NCI-H1048 (cell line): ENCODE measurements around the gene ROBO1.

Source experiments
- DNase-seq: peaks from one replicate; lab custom pipeline; 2025; lab: John Stamatoyannopoulos, UW

ROBO1 gene

DNA sequence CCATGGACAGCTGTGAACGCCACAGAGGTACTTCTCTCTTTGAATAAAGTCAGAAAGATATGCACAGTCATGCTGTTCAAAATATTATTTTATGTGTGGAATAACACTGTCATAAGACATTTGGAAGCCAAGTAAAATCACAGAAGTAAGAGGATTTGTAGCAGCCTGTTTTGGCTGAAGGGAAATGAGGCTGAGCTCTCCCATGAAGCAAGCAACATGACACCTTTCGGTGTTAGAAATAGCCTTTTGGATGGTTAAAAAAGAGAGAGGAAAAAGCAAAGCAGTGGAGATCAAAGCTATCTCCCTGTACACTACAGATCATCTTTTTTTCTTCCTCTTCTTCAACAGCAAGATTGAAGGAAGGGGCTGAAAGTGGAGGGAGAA lies 755.3 kb downstream of the ROBO1 start:
- no peak for DNase-seq

DNA sequence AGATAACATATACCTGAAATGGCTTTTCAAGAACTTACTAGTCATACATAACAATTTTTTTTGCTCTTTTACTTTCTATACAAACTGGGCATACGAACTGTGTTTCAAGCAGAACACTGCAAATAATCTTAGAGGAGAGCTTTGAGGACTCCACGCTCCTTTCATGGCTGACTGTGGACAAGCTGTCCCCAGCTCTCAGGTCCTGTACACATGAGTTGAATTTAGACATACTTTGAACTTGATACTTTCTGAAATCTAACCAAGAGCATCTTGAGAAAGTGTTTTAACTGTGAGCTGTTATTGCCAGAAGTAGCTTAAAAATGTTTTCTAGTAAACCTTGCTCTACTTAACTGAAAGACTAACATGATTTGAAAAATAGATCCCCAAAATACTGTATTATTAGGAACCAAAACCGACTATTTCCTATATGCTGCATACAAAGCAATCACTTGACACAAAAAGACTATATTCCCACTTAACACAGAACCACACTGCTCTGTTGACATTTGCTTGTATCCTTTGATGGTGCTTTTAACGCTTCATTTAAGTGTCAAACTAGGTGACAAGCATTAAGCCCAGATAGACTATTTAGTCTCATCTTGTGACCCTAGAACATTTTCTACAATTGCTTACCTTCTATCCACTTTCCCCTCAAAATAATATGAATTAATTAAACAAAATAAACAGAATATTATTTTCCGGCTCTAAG lies 755.8 kb downstream of the ROBO1 start:
- DNase-seq, result no peak

DNA sequence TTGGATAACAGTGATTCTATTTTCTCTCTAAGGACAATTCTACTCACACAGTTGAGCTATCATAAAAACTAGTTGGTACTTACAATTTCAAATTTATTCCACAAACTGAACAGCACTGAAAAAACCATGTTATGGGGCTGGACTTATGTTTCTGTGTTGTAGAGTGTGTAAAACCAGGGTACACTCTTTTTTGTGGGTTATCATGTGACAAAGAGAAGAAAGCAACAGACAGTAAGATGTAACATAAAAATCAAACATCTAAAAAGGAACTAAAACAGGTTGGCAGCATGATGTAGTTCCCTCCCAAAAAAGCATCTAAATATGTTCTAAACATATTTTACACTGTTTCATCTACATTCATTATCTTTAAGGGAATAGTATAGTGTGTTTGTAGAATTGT lies 757.9 kb downstream of the ROBO1 start:
- DNase-seq, result no peak

DNA sequence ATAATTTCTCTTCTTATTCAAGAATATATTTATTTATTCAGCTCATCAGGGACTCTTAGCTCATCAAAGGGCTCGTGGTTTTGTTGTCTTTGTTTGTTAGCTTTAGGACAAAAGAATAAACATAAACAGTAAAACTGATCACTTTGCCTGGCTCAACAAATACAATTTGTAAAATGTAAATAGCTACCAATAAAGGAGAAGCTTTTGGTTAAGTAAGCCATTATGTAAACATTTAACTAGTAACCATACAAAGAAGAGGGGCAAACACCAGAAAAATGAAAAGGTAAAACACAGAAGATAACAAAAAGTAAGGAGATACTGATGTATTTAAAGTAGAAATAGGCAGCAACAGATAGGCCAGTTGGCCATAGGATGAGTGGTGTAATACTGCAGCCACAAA lies 761.7 kb downstream of the ROBO1 start:
- DNase-seq, result no peak

DNA sequence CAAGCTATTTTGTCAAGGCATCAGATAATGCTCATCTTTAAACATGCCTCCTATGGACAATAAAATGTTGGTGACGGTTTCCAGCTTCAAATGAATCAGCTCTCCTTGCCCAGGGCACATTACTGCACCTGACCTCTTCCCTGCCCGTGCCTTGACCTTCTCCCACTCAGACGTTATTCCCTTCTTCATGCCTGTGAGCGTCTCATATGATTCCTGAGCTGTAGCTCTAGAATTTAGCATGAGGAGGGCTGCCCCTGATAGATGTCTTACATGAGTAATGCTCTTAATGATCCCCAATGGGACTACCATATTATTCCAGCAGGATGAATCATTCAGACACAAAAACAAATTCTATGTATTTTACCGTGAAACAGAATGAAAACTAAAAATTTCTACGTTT lies 762.7 kb downstream of the ROBO1 start:
- DNase-seq, result no peak

DNA sequence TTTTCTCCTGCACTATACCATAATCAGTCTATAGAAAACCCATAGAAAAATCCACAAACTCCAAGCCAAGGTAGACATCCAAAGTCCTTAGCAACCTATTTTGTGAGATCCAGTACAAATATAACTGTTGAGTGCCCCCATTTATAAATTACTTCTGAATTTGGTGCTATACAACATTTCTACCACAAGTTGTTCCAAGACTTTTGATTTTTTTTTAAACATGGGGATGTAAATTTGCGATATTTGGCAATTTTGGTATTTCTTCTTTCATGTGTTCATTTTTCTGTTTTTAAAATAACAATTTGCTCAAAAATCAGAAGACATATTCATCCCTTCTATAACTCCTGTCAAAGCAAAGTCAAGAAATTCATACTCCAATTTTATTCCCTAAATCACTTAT lies 763.8 kb downstream of the ROBO1 start:
- no peak for DNase-seq

- DNase-seq, result no peak
Observed at GRCh38 chr3:79002465-79003372, 765.1 kb downstream of the ROBO1 start.

DNA sequence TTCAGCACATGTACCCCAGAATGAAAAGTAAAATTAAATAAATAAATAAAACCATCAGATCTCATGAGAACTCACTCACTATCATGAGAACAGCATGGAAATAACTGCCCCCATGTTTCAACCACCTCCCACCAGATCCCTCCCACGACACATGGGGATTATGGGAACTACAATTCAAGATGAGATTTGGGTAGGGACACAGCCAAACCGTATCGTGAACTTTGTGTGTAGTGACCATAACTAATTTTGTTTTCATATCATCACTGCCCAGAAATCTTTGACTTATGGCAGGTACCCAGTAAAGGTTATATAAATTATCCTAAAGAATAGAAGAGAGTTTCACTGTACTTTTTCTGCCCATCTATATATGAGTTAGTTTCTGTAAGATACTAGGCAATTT lies 766.5 kb downstream of the ROBO1 start:
- no peak for DNase-seq

DNA sequence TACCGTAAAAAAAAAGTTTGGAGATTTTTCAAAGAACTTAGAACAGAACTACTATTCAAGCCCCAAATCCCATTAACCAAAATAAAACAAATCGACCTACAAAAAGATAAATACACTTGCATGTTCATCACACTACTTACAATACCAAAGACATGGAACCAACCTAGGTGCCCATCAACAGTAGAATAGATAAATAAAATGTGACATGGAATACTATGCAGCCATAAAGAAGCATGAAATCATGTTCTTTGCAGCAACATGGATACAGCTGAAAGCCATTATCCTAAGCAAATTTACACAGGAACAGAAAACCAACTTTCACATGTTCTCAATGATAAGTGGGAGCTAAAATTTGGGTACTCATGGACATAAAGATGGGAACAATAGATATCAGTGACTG lies 768.7 kb downstream of the ROBO1 start:
- DNase-seq, result no peak

GRCh38 chr3:78995087-78995486 lies 772.7 kb downstream of the ROBO1 start:
- no peak for DNase-seq

GRCh38 chr3:78994174-78995027 lies 773.4 kb downstream of the ROBO1 start:
- DNase-seq, result no peak

- DNase-seq, result no peak
Observed at GRCh38 chr3:78993375-78993774, 774.4 kb downstream of the ROBO1 start.

DNA sequence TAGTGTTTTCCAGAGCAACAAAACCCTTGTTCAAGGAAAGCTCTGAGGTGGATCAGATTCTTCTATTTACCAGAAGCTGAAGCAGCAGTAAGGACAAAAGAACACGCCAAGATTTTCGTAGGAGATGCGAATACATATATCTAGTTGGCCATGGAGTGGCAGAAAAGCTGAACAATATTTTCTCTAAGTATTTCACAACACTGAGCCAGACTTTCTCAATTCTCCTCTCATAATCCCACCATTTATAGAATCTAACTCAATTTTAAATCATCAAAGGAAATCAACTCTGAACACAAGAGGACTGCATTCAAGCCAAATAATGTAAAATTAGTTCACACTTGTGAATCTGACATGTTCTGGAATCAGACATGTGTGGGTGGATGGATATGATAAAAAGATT lies 775.0 kb downstream of the ROBO1 start:
- DNase-seq, result no peak

DNA sequence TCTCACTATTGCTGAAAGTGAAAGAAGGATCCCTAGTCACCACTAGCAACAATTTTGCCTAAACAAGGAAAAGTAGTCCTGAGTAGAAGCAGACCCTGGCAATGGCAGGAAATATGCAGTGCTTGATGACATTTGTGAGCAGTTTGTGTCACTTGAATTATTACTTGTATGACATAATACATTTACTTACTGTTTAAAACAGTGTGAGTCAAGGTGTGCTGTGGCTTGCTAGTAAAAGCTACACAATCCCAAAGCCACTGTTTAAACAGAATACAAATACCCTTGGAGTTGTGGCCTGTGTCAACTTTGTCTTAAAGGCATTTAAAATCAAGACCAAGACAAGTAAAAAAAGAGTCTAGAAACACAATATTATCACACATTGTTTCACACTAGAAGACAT lies 775.4 kb downstream of the ROBO1 start:
- DNase-seq, result no peak

GRCh38 chr3:78991656-78992055 lies 776.1 kb downstream of the ROBO1 start:
- DNase-seq, result no peak

DNA sequence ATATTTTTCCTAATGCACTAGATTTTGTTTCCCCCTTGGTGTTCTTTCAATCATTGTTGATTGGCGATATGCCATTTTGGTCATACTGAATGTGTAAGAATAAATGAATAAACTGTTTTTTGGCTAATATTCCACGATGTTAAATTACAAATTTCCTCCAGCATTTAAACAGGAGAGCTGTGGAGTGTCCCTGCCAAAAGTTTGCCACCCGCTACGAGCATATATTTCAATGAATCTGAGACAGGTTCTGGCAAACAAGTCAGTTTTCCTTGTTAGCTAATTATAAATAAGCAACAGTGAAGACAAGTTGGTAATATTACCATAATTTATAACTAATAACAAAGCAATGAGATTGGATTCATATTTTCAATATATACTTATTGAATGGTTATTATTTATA lies 777.6 kb downstream of the ROBO1 start:
- DNase-seq, result no peak

- no peak for DNase-seq
Observed at GRCh38 chr3:78988324-78988723, 779.5 kb downstream of the ROBO1 start.

DNA sequence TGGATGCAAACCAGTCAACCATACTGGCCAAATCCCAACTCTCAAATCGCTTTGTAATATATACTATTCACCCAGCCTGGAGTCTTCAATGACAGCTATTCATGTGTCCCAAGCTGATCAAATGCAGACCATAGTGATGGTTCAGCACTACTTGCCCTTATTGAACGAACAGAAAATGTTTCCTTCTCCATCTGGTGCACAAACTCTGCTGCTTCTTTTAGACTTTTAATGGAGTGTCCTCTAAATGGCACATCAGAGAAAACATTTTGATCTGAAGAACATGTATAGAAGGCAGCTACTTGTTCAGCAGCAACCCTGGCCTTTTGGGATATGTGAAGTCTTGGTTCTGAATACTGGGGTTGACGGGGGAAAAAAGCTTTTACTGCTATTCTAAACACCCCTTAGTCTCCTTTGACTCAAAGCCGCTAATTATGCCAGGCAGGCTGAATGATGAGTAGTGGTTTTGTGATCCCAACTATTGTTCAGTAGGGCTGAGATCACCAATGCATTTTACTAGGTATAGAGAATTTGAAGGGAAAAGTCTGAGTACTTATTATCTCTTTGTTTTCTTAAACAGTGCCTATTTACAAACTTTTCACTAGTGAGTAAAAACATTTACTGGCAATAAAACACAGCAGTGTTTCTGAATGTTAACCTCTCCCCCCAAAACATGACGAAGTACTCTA lies 781.2 kb downstream of the ROBO1 start:
- no peak for DNase-seq

GRCh38 chr3:78985981-78986380 lies 781.8 kb downstream of the ROBO1 start:
- no peak for DNase-seq

DNA sequence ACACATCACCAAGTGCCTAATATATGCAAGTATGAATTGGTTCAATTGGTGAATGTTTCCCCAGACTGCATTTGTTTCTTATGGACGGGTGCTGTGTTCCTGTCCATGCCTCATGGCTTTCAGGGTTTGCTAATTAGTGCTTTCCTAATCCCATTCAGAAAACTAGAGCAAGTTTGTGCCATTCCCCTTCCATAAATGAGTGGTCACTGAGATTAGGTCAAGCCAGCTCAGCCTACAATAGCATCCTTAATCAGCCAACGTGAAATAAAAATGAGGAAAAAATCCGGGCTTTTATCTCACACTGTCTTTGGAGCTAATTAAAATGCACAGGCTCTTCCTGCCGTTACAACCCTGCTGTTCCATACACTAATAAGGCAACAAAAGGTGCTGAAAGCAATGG lies 788.8 kb downstream of the ROBO1 start:
- no peak for DNase-seq

DNA sequence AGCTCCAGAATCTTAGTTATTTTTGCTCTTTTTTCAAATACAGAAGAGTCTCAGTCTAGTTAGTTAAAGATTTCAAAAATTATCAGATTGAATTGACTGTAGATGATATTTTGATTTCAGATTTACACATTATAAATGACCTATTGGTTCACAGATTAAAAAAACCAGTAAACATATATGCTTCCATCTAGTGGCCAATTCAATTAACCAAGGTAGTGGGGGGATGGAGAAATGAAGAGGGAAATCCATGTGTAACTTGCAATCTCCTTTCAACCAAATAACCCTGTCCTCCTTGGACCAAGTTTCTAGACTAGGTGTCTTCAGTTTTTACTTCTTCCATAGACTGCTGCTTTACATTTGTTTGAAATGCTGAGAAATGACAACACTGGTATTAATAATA lies 789.8 kb downstream of the ROBO1 start:
- no peak for DNase-seq

GRCh38 chr3:78977073-78977472 lies 790.7 kb downstream of the ROBO1 start:
- no peak for DNase-seq
